Suprapubic skin (tissue), 4 donors: ENCODE results near the gene SPATA13.

Experiments
- CTCF ChIP-seq, 2 donors: fragments of 200-600 bp in 1 of 2; fragments of 450-650 bp in 1 of 2; sonication (generic) in 1 of 2; IDR thresholded peaks; one replicate each; pipeline ENCODE4 v1.5.1; 2016 to 2019; ENCODE audit warnings: antibody characterized with exemption in 2 of 2, mild to moderate bottlenecking in 1 of 2, moderate library complexity in 1 of 2
- EP300 ChIP-seq: sonication (generic); formaldehyde crosslinking; IDR thresholded peaks from one replicate; pipeline ENCODE4 v1.6.1; 2017; ENCODE audit warnings: antibody characterized with exemption
- POLR2A ChIP-seq, 2 donors: fragments of 450-650 bp; IDR thresholded peaks; one replicate each; pipeline ENCODE4 v1.6.1; 2017; ENCODE audit warnings: antibody characterized with exemption in 2 of 2, mild to moderate bottlenecking in 2 of 2, moderate library complexity in 2 of 2
- POLR2AphosphoS5 ChIP-seq, 3 donors: sonication (generic); formaldehyde crosslinking; IDR thresholded peaks; one replicate each; pipeline ENCODE4 v1.6.1; 2017; ENCODE audit warnings: antibody characterized with exemption in 3 of 3

DNA sequence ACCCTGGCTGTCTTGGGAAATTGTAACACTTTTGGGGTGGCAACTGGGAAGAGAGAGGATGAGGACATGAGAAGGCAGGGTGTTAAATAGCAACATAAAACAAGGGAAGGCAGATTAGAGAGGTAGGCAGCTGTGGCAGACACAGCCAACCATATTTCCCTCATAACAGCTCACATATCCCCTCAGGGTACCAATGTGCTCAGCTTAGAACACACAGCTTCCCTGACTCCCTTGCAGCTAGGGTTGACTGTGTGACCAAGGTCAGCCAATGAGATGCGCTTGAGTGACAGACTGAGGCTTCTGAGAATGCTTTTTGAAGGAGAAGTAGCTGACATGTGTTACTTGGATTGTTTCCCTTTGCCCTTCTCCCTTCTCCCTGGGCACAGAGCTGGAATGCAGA, 28.8 kb upstream of the SPATA13 start:
- TF ChIP-seq POLR2A (IDR thresholded peaks at IDR 0.05) = no peak
- no peak for TF ChIP-seq CTCF (IDR thresholded peaks at IDR 0.05)
- no peak for TF ChIP-seq EP300
- TF ChIP-seq POLR2AphosphoS5 (IDR thresholded peaks at IDR 0.05) = no peak
